Erythroblast (primary cell): ENCODE data around the gene CS.
"Not testable (repeated sequence)": the region's sequence is repeated elsewhere in the genome, so short reads cannot be mapped to it uniquely, and the experiment has no call there.

ENCODE experiments used
- GATA1 ChIP-seq: IDR thresholded peaks from 2 replicates; pipeline ENCODE4 v1.6.1; 2011; ENCODE audit warnings: low read depth, mild to moderate bottlenecking, control low read depth, low read length, moderate library complexity
- POLR2A ChIP-seq: IDR thresholded peaks from 2 replicates; pipeline ENCODE4 v1.6.1; 2011; ENCODE audit warnings: mild to moderate bottlenecking, low read length

DNA sequence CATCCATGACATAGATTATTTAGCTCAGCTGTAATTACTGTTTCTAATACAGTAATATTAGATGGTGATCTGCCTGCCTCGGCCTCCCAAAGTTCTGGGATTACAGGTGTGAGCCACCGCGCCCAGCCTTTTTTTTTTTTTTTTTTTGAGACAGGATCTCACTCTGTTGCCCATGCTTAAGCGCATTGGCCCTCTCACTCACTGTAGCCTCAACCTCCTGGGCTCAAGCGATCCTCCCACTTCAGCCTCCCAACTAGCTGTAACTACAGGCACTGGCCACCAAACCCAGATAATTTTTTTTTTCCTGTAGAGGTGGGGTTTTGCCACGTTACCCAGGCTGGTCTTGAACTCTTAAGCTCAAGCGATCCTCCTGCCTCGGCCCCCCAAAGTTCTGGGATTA is 35.4 kb upstream of the CS start:
- not testable (repeated sequence) for TF ChIP-seq POLR2A, GATA1
